GM23338 (cell line): ENCODE measurements around the gene BTBD16. TPM values are rescaled to one million over a fixed set of nuclear protein-coding genes. Genes with fewer than 3 reads are reported as not detected.

Experiments used
- ATAC-seq: fragments of 200-7000 bp; cut with Tn5 transposase; 3 replicates; pipeline ENCODE4 v1.9.1; 2020
- DNase-seq: peaks from one replicate; pipeline ENCODE4 v3.0.0-alpha.2; 2015; ENCODE audit warnings: low spot score
- H2AFZ ChIP-seq: fragments of 200-600 bp; sonication (generic); 2 replicates; pipeline ENCODE4 v1.8.0; 2016; ENCODE audit warnings: antibody characterized with exemption, mild to moderate bottlenecking, moderate library complexity
- H3F3A ChIP-seq: fragments of 200-600 bp; sonication (generic); replicated peaks from 2 replicates; pipeline ENCODE4 v1.8.0; 2017; ENCODE audit warnings: antibody characterized with exemption, mixed run types, low read depth
- H3K27ac ChIP-seq: fragments of 200-600 bp; sonication (generic); 2 replicates; pipeline ENCODE4 v1.6.1; 2016; ENCODE audit warnings: low read depth
- H3K27me3 ChIP-seq: fragments of 200-600 bp; sonication (generic); 2 replicates; pipeline ENCODE4 v1.8.0; 2016; ENCODE audit warnings: mild to moderate bottlenecking, mixed run types, moderate library complexity; ENCODE audit not compliant: insufficient read depth
- H3K36me3 ChIP-seq: fragments of 200-600 bp; sonication (generic); 2 replicates; pipeline ENCODE4 v1.8.0; 2016; ENCODE audit warnings: mild to moderate bottlenecking; ENCODE audit not compliant: insufficient read depth
- H3K4me1 ChIP-seq: fragments of 200-600 bp; sonication (generic); 2 replicates; pipeline ENCODE4 v1.8.0; 2016; ENCODE audit warnings: mild to moderate bottlenecking, moderate library complexity; ENCODE audit not compliant: insufficient read depth
- H3K4me2 ChIP-seq: fragments of 200-600 bp; sonication (generic); 2 replicates; pipeline ENCODE4 v1.7.1; 2017; ENCODE audit warnings: mixed run types
- H3K4me3 ChIP-seq: fragments of 200-600 bp; sonication (generic); 2 replicates; pipeline ENCODE4 v1.6.1; 2016; ENCODE audit warnings: mixed run types
- H3K79me2 ChIP-seq: fragments of 200-600 bp; sonication (generic); replicated peaks from 2 replicates; pipeline ENCODE4 v1.8.0; 2017; ENCODE audit warnings: mild to moderate bottlenecking; ENCODE audit not compliant: insufficient read depth
- H3K9me2 ChIP-seq: fragments of 200-600 bp; sonication (generic); 2 replicates; pipeline ENCODE4 v1.8.0; 2017; ENCODE audit not compliant: insufficient read depth
- H4K20me1 ChIP-seq: fragments of 200-600 bp; sonication (generic); replicated peaks from 2 replicates; pipeline ENCODE4 v1.8.0; 2017; ENCODE audit warnings: mild to moderate bottlenecking; ENCODE audit not compliant: insufficient read depth
- H3K27ac Mint-ChIP-seq: 2 replicates; pipeline ENCODE4 v1.8.0; 2020; ENCODE audit warnings: inconsistent platforms, mild to moderate bottlenecking, moderate library complexity, mixed read lengths
- H3K27me3 Mint-ChIP-seq: 3 replicates; pipeline ENCODE4 v1.8.0; 2022; ENCODE audit warnings: low read depth, mild to moderate bottlenecking, moderate library complexity, mixed read lengths, inconsistent platforms; ENCODE audit not compliant: insufficient read depth, poor library complexity
- H3K36me3 Mint-ChIP-seq: 3 replicates; pipeline ENCODE4 v1.8.0; 2021; ENCODE audit warnings: low read depth, mild to moderate bottlenecking, inconsistent platforms, moderate library complexity, mixed read lengths
- H3K4me1 Mint-ChIP-seq: 3 replicates; pipeline ENCODE4 v1.8.0; 2020; ENCODE audit warnings: mild to moderate bottlenecking, inconsistent platforms, mixed read lengths
- H3K4me3 Mint-ChIP-seq: 3 replicates; pipeline ENCODE4 v1.8.0; 2021; ENCODE audit warnings: moderate library complexity, mild to moderate bottlenecking, inconsistent platforms, mixed read lengths
- H3K9me3 Mint-ChIP-seq: 3 replicates; pipeline ENCODE4 v1.8.0; 2020; ENCODE audit warnings: moderate library complexity, mild to moderate bottlenecking, inconsistent platforms, mixed read lengths
- CREB1 ChIP-seq: fragments of 250-450 bp; sonication (Bioruptor Pico); IDR thresholded peaks from 2 replicates; pipeline ENCODE4 v1.5.0; 2020; ENCODE audit warnings: low read depth, mild to moderate bottlenecking, moderate library complexity
- CTCF ChIP-seq, 2 experiments: fragments of 200-600 bp in 1 of 2; sonication (generic) in 1 of 2; conservative IDR thresholded peaks; 2 replicates each; pipeline versions ENCODE4 v1.5.1 to v1.6.1; 2016 to 2017; ENCODE audit warnings: antibody characterized with exemption in 2 of 2, low read depth in 2 of 2, mild to moderate bottlenecking in 2 of 2, moderate library complexity in 1 of 2
- EZH2 ChIP-seq: fragments of 200-600 bp; sonication (generic); IDR thresholded peaks from one replicate; pipeline ENCODE4 v1.8.0; 2017; ENCODE audit warnings: antibody characterized with exemption, mild to moderate bottlenecking, low read depth; ENCODE audit not compliant: unreplicated experiment
- JUNB ChIP-seq: IDR thresholded peaks from one replicate; pipeline ENCODE4 v1.6.1; 2016; ENCODE audit warnings: antibody characterized with exemption; ENCODE audit not compliant: unreplicated experiment
- NANOG ChIP-seq: IDR thresholded peaks from 2 replicates; pipeline ENCODE4 v1.6.1; 2016; ENCODE audit warnings: antibody characterized with exemption, borderline replicate concordance
- STAT1 ChIP-seq: IDR thresholded peaks from one replicate; pipeline ENCODE4 v1.6.1; 2016; ENCODE audit warnings: antibody characterized with exemption; ENCODE audit not compliant: unreplicated experiment
- ZNF462 ChIP-seq: fragments of 250-450 bp; sonication (Bioruptor Pico); IDR thresholded peaks from 2 replicates; pipeline ENCODE4 v1.5.0; 2020; ENCODE audit warnings: mild to moderate bottlenecking, moderate library complexity
- polyA plus RNA-seq: library from polyadenylated mRNA; unstranded; fragments of >200 nt; fragmentation: Nextera tagmentation; extraction: Ambion mirVana; gene quantifications from 2 replicates; pipeline ENCODE4 v1.2.1, GENCODE V29; 2016
- total RNA-seq: library from RNA; depleted of rRNA; stranded (reverse); fragments of >200 nt; shearing (Covaris generic); gene quantifications from 2 replicates; pipeline ENCODE4 v1.2.3, GENCODE V29; 2014
- TF ChIP-seq, protein P1 (sequence below): IDR thresholded peaks from 2 replicates; pipeline ENCODE4 v1.6.1; 2016; ENCODE audit warnings: antibody characterized with exemption

BTBD16 gene
- total and polyA plus RNA-seq, 2 experiments from 2014 or later, result not detected

DNA sequence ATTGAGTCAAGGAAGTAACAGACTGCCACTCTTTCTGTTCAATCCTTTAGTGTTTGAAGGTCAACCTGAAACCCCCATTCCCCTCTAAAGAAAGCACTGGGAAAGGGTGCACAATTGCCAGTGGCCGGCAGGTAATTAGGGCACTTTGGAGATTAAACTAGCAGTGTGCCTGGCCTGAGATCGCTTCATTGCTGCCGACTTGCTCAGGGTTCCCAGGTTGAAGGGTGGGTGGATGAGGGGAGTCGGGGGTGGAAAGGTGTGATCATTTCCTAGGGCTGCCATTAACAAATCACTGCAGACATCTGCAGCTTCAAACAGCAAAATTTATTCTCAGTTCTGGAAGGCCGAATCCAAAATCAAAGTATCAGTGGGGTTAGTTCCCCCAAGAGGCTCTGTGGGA, 16.3 kb upstream of the BTBD16 start (continued):
- no peak for TF ChIP-seq ZNF462 (CRISPR knock-in tag)
- TF ChIP-seq, protein P1, sequence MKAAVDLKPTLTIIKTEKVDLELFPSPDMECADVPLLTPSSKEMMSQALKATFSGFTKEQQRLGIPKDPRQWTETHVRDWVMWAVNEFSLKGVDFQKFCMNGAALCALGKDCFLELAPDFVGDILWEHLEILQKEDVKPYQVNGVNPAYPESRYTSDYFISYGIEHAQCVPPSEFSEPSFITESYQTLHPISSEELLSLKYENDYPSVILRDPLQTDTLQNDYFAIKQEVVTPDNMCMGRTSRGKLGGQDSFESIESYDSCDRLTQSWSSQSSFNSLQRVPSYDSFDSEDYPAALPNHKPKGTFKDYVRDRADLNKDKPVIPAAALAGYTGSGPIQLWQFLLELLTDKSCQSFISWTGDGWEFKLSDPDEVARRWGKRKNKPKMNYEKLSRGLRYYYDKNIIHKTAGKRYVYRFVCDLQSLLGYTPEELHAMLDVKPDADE, result no peak
- no peak for TF ChIP-seq CTCF (conservative IDR thresholded peaks at IDR 0.05; ENCODE audit: low read depth in 2 of 2)
- no peak for TF ChIP-seq CREB1

DNA sequence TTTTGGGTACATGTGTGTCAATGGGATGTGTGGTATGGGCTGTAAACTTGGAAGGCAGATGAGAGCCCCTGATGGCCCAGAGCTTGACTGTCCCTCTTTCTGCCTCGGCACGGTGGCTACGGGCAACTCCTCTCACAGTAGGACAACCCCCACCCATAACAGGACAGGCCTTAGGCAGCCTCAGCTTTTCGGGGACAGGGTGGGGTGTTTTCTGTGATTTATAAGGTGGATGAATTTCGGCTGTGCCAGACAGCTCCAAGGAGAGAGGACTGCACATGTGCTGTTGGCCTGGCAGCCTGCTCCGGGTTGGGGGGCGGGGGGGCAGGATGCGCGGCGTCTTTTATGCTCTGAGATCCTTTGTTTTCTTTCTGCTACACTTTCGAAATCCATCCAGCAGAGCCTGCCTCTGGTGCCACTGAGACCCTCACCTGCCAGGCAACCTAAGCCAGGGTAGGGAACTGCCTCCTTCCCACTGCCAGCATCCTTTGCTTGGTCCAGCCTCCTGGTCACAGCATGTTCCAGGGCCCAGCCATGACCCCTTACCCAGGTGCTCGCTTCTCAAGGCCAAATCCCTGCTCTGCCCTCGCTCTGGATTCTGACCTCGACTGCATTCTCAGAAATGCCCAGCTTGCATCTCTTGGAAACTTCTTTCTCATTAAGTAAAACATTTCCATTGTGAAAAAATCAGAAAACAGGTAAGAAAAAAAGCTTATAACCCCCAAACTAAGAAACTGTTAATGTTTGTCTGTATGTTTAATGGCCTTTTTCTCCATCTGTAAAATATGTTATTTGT, 15.4 kb upstream of the BTBD16 start:
- DNase-seq (no peak), ATAC-seq (no peak)
- Histone ChIP-seq H3K4me2 (no peak overlapping the region), H2AFZ (no peak overlapping the region), H3K4me3 (no peak overlapping the region), H3K27ac (peak overlapping the region; percentile 59; the same call in 1 of the 2 replicates), H4K20me1 (peaks cover 6% of the 10 kb centered on the region; the same call in 1 of the 2 replicates), H3K9me2 (no peaks in the 10 kb centered on the region), H3K4me1 (peaks cover 19% of the 10 kb centered on the region), H3K36me3 (peaks cover 10% of the 10 kb centered on the region), H3F3A (no peaks in the 10 kb centered on the region), H3K79me2 (no peaks in the 10 kb centered on the region), H3K27me3 (no peaks in the 10 kb centered on the region)
- peaks cover 5% of the 10 kb centered on the region for H3K27me3 Mint-ChIP-seq
- no peaks in the 10 kb centered on the region; the same call in 2 of the 3 replicates for H3K9me3 Mint-ChIP-seq
- peak overlapping the region; percentile 20 for H3K27ac Mint-ChIP-seq
- TF ChIP-seq JUNB (no peak), STAT1 (no peak), NANOG (no peak), CREB1 (no peak), EZH2 (no peak)
- H3K4me3 Mint-ChIP-seq, result no peak overlapping the region
- peaks cover 26% of the 10 kb centered on the region for H3K4me1 Mint-ChIP-seq
- peaks cover 27% of the 10 kb centered on the region for H3K36me3 Mint-ChIP-seq
